NOMO-1 treated with DMSO at 0.1 percent for 48 hours (cell line): Measurements from ENCODE around the gene FRS2.
"Not testable (repeated sequence)": the region's sequence is repeated elsewhere in the genome, so short reads cannot be mapped to it uniquely, and the experiment has no call there.

ENCODE experiments used
- DNase-seq: peaks from one replicate; lab custom pipeline; 2025; ENCODE audit not compliant: unreplicated experiment; lab: John Stamatoyannopoulos, UW

FRS2 gene

DNA sequence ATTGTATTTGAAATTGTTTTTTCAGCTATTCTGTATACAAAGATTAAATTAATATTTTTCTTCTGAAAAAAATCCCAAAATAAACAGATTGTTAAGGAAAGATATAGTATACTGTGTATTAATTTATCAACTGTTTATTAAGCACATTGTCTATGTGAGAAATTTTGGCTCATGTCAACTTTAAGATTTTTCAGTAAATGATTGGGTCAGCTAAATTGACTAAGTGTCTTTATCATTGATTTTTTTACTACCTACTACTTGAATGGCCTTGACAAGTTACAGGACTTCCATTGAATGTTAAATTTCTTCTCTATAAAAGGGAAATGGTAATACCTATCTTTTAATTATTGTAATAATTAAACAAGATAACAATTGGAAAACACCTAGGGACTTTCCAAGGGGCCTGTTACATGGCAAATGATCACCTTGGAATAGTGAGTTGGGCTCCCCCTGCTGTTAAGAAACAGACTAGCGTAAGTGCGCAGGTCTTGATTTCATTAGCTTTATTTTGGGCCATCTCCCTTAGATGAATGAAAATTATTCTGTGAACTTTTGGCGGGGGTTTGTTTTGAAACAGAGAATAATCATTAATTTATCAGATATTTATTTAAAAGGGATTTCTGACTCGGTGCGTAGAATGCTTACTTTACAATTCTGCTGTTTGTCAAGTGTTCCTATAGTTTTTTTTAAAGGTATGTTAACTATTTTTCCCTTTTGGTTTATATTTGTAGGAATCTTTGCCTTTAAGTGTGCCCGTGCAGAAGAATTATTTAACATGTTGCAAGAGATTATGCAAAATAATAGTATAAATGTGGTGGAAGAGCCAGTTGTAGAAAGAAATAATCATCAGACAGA lies 100.6 kb downstream of the FRS2 start:
- peak; percentile 55 for DNase-seq

DNA sequence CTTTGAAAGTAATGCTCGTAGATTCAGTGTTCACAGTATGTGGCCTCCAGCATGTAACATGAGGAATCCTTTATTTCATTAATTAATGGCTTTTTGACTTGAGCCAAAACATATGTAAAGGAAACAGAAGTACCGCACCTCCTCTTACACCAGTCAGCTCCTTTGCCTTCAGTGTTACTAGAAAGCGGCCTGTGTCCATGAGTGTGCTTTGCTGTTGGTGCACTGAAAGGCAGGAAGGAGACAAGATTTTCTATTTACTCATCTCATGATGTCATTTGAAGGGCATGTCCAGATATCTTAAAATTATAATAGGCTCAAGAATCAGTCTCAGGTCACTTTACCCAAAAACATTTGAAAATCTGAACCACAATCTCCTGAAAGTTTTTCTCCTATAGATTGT lies 105.2 kb downstream of the FRS2 start:
- no peak for DNase-seq

DNA sequence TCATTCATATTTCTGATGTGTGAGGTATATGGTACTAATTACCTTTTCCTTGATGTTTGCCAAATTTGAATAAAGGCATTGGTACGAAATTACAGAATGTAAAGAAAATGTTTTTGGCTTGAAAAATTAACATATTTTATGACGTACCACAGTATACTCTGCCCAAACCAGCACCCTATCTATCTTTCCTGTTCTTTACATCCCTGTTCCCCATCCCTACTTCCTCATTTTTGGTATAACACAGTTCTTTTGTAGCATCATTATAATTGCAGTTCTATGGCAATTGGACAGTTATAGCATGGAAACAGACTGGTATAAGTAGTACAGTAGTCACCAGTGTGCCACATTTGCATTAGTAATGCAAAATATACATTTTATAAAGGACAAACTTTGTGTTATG lies 108.1 kb downstream of the FRS2 start:
- peak; percentile 32 for DNase-seq

DNA sequence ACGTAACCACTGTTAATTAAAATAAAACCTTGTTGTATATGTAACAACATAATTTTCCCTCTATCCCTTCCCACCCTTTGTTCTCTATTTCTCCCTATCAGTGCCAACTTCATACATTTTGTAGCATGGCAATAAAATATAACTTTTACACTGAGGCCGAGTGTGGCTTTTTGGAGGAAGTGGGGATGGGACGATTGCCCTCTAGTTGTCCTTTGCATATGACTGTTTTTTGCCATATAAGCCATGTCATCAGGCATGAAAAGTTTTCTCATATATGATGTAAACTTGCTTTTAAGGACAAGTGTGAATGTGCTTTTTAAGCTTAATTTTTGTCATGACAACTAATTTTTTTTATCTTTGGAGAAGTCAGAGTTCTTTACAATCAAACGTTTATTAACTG lies 108.8 kb downstream of the FRS2 start:
- DNase-seq: no peak

DNA sequence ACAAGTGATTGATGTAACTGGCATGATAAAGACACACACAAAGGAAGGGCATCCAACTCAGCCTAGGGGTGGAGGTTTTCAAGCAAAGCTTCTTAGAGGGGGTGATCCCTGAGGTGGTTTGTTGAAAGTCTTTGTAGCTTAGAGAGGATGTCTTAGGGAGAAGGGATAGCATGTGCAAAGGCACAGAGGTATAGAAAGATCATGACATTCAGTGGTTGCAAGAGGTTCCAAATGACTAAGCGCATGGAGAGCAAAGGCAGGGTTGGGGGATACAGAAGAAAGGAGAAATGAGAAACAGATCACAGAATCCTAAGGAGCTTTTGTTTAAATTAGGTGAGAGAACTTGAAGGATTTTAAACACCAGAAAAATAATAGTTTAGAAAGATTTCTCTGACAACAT lies 109.9 kb downstream of the FRS2 start:
- DNase-seq: no peak

DNA sequence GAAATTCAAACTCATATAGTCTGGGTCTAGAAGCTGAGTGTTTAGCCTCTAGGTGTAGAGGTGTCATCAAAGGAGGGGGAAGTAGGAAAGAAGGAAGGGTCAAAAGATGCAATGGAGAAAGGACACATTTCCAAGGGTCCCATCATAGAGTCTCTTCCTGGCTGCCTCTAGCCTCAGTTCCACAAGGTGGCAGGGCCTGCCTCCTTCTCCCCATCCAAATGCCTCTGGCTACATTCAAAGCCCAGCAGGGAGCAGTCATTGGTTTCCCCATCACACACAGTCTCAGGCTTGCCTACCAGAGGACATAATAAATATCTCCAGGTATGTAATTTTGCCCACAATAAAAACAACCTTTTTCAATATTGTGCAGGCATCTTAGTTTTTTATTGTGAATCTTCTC lies 113.0 kb downstream of the FRS2 start:
- DNase-seq: no peak

DNA sequence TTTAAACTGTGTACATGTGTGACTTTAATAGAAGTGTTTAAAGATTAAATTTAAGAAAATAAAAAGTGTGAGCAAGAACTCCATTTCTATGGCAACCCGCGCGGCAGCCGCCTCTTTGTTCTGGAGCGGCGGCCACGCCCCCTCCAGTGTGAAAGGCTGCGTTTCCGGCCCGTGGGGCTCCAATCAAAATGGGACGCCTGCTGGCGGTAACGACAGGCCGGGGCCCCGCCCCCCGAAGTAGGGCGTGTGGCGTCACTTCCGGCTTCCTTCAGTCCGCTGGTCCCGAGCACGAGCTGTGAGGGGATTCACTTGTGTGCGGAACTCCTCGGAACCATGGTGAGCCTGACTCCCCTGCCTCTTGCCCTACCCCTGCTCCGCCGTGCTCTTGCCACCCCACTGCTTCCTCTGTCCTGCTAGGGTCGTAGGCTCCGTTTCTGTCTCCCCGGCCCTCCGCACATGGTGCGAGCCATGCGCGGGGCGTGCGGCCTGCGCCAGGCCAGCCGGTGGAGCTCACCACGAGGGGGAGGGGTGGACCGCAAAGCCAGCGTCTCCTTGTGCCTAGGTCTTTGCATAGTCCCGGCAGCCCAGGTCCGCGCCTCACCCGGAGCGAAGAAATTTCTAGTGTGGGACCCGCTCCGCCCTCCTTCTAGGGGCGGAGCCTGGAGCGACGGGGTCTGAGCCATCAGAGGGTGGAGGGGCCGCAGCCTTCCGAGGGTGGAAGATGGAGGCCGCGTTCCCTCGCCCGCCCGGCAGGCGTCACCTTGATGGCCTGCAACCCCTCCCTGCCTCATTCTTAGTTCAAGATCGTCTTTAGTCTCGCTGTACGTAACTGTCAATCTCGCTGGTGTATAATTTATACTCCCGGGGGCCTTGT lies 115.2 kb downstream of the FRS2 start, which contains the start of gene CCT2:
Gene CCT2 (plus strand): TSS at position 271 of the 874 bp plus-strand sequence. CDS start 63 bp downstream, at position 334.
- peak; percentile 92 for DNase-seq

DNA sequence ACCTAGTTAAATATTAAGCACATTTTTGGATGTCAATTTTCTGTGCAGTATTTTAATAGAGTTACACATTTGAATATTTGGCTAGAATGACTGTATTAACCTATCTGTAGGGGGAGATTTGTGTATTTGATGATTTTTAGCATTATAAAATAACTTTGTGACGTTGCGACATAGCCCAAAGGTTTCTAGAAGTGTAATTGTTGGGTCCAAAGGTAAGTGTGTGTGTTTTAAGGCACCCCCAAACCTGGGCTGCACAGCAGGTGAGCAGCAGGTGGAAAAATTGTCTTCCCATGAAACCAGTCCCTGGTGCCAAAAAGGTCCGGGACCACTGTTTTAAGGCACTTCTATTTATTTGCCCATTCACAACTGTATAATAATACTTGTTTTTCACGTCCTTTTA lies 118.3 kb downstream of the FRS2 start:
- DNase-seq: no peak

DNA sequence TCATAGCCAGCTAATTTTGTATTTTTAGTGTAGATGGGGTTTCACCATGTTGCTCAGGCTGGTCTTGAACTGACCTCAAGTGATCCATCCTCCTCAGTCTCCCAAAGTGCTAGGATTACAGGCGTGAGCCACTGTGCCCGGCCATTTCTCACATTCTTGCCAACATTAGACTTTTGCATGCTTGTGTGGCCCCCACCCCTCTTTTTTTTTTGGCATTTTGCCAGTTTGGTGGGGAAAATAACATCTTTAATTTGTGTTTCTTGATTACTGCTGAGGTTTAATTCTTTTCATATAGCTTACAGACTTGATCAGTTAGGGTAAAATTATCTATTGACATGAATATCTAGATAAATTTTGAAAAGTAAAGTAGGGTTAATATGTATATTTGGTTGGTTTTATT lies 118.9 kb downstream of the FRS2 start:
- no peak for DNase-seq

DNA sequence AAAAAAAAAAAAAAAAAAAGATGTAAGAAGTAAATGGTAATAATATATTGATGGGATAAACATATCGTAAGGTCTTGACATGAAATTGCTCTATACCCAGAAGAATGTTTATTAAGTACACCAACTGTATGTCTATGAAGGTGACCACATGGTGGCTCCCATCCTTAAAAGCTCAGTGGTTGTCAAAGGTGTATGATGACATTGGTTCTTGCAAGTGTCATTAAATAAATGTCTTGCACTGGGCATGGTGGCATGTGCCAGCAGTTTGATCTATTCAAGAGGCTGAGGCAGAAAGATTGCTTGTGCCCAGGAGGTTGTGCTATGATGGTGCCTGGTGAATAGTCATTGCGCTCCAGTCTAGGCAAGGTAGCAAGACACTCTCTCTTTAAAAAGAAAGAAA lies 125.5 kb downstream of the FRS2 start:
- no peak for DNase-seq

DNA sequence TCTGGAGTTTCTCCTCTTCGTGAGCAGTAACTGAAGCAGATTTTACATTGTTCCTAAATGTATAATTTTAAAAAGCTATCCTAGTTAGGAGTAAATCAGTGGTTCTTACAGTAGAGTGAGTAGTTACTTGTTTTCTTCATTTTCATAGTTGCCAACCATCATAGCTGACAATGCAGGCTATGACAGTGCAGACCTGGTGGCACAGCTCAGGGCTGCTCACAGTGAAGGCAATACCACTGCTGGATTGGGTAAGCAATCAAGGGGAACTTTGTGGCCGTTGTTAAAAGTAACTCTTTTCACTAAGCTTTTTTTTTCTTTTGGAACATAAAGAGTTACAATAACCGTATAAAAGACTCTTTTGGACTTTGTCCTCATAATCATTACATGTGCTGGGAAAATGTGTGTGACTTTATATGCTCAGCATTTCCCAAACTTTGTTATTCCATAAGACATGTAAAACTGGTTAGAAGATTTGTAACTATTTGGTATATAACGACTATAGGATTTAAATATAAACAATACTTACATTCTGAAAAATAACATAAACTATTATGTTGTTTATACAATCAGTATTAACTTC lies 128.1 kb downstream of the FRS2 start:
- DNase-seq: no peak

DNA sequence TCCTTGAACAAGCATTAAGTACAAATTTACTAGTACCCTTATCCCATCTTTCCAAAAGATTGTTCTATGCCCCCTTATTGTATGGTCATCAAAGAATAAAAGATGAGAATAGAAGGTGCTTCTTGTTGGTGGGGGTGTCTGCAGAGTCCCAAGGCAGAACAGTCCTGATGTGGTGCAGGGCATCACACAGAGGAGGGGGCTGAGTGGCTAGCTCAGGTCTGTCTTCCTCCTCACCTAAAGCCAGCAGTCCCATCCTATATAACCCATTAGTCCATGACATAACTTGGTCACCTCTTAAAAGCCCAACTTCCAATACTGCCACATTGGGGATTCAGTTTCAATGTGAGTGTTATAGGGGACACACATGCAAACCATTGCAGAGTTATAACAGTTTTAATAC lies 130.6 kb downstream of the FRS2 start:
- no peak for DNase-seq

DNA sequence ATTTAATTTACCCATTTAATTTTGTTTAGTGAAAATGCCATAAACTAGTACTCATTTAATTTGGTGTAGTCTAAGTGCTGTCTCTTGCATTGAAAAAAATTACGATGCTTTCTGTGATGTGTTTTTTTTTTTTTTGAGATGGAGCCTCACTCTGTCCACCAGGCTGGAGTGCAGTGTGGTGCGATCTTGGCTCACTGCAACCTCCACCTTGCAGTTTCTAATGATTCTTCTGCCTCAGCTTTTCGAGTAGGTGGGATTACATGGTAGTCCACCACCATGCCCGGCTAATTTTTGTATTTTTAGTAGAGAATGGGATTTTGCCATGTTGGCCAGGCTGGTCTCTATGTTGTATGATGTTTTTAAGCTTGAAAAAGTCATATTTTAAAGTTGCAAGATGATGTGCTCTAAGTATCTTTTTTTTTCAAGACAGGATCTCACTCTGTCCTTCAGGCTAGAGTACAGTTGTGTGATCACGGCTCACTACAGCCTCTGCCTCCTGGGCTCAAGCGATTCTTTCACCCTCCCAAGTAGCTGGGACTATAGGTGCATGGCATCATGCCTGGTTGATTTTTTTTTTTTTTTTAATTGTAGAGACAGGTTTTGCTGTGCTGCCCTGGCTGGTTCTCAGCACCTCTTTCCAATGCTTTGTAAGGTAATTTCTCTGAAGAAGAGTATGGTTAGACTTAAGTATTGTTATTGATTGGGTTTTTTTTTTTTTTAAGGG lies 131.9 kb downstream of the FRS2 start:
- no peak for DNase-seq

DNA sequence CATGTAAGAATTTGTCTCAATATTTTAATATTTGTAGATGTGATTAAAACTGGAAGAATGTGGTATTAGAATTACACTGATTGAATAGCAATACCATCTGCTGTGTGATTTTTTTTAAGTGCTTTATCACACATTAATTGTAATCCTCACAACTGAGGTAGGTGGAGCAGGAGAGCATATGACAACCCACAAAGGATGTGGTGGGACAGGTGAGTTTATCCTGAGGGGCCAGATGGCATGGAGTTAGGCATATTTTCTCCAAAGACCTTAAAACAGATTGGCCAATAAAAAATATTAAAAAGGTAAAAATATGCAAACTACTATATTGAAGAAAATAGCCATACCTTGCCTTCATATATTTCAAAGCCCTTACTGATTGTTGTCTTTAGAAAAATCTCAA lies 132.8 kb downstream of the FRS2 start:
- no peak for DNase-seq

DNA sequence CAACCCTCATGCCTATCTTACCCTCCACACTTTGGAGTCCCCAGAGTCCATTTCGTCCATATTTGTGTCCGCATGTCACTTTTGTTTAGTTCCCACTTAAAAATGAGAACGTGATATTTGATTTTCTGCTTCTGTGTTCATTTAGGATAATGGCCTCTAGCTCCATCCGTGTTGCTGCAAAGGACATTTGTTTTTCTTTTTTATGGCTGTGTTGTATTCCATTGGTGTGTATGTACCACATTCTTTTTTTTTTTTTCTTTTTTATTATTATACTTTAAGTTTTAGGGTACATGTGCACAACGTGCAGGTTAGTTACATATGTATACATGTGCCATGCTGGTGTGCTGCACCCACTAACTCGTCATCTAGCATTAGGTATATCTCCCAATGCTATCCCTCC lies 133.4 kb downstream of the FRS2 start:
- DNase-seq: not testable (repeated sequence)

DNA sequence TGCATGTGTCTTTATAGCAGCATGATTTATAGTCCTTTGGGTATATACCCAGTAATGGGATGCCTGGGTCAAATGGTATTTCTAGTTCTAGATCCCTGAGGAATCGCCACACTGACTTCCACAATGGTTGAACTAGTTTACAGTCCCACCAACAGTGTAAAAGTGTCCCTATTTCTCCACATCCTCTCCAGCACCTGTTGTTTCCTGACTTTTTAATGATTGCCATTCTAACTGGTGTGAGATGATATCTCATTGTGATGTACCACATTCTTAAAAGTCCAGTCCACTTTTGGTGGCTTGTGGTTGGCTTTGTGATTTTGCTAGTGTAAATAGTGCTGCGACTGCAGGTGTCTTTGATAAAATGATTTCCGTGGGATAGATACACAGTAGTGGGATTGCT lies 134.1 kb downstream of the FRS2 start:
- DNase-seq: not testable (repeated sequence)

DNA sequence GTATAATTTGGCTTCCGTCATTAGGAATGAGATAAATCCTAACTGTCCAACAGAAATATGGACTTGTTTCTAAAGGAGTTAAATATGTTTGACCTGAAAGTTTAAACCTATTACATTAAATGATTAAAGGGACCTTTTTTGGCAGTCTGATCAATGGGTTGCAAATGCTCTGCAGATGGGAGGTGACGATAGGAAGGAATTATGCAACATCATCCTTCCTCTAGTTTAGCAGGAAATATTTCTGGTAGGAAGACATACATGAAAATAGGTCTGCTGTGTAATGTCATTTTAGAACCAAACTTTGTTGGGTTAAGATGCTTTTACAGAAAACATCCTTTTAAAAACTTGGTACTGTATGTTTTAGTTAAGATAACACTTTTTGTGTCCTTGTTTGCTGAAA lies 137.9 kb downstream of the FRS2 start:
- no peak for DNase-seq

DNA sequence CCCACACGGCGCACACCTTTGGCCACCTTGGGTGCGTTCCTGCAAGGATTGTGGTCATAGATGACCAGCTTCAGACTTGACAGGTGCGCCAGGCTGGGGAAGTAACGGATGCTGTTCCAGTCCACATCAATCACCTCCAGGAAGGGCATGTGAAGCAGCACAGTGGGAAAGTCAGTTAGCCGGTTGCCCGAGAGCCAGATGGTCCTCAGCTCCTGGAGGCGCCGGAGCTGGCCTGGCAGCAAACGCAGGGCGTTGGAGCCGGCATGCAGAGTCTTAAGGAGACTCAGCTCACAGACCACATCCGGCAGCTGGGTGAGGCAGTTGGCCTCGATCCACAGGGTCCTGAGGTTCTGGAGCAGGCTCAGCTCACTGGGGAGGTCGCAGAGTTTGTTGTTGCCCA lies 139.9 kb downstream of the FRS2 start:
- no peak for DNase-seq

DNA sequence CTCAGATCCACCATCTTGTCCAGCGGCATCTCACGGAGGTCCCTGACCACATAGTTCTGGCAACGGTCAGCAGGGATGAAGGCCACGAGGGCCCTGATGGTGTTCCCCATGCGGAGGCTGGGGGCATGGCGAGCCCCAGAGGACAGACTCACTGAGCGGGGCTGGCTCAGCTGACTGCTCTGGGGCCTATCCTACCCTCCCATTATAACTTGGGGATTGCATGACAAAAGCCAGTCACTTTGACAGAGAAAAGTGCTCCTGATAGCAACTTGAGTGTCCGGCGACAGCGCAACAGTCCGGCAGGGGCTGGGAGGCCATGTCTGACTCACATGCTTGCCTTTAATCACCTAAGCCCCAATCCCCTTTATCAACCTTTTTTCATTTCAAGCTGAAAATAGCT lies 140.5 kb downstream of the FRS2 start, which contains the start of gene LRRC10:
Gene LRRC10 (minus strand): TSS at position 179 of the 400 bp plus-strand sequence. CDS start 69 bp downstream, at position 110.
- DNase-seq: no peak

DNA sequence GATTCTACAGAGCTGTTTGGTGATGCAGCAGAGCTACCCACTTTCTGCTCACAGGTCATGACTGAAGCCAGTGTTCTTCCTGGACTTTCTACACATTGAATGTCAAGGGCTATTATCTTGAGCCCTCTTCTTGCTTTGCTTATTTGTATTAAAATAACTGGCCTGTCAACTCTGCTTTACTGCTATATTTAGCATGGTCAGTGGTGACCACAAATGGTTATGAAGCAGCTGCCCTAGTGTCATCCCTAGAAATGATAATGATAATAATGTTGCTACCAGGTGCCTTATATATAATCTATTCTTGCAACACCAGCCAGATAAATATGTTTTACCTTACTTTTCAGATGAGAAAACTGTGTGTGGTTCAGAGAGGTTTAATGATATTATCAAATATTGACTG lies 143.2 kb downstream of the FRS2 start:
- DNase-seq: no peak

DNA sequence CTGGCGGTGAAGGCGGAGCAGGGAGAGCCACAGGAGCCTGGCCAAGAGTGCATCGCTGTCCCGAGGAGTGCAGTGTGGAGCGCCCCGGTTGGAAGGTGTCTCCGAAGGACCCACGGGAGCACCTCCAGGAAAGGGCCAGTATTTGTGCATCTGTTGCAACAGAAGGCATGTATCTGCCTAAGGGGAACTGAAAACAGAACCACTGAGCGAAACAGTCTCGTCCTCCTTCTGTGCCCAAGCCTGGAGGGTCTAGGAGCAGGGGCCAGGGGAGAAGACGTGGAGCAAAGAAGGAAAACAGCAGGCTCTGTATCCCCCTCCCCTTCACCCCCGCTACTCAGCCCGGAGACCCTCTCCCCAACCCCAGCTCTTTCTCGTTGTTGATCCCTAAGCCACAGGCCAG lies 145.8 kb downstream of the FRS2 start:
- peak; percentile 50 for DNase-seq
